Natural killer cell treated with Interleukin-12 subunit alpha and Interleukin-12 subunit beta and Interleukin-15 and Interleukin-18, amount 100 ng/mL, for 72 hours (primary cell): Measurements from ENCODE around the gene PRR7. TPM values are rescaled to one million over a fixed set of nuclear protein-coding genes. Genes with fewer than 3 reads are reported as not detected.

Experiments
- ATAC-seq, 2 donors: fragments of 150-1000 bp; cut with Tn5 transposase in 1 of 2; sonication (Bioruptor Pico), chemical (Tn5 transposase) in 1 of 2; 2 replicates each; pipeline ENCODE4 v1.10.0; 2021
- DNase-seq: peaks from one replicate; pipeline ENCODE4 v3.0.0; 2022; ENCODE audit warnings: low spot score
- H3K27ac Mint-ChIP-seq, 2 donors: 1 replicate in 1 of 2; 2 replicates in 1 of 2; pipeline ENCODE4 v1.8.0; 2022; ENCODE audit warnings: mixed read lengths in 2 of 2, mild to moderate bottlenecking in 1 of 2, moderate library complexity in 1 of 2
- H3K27me3 Mint-ChIP-seq, 2 donors: 1 replicate in 1 of 2; 2 replicates in 1 of 2; pipeline ENCODE4 v1.8.0; 2022; ENCODE audit warnings: mixed read lengths in 2 of 2
- H3K36me3 Mint-ChIP-seq: one replicate; pipeline ENCODE4 v1.8.0; 2022; ENCODE audit warnings: mixed read lengths
- H3K4me1 Mint-ChIP-seq, 2 donors: 1 replicate in 1 of 2; 2 replicates in 1 of 2; pipeline ENCODE4 v1.8.0; 2022; ENCODE audit warnings: low read depth in 2 of 2, mixed read lengths in 2 of 2, mild to moderate bottlenecking in 1 of 2
- H3K4me3 Mint-ChIP-seq: one replicate; pipeline ENCODE4 v1.8.0; 2022; ENCODE audit warnings: mixed read lengths
- H3K9me3 Mint-ChIP-seq: 2 replicates; pipeline ENCODE4 v1.8.0; 2022; ENCODE audit warnings: mixed read lengths
- total RNA-seq, 2 donors: library from RNA; stranded (reverse); gene quantifications; one replicate each; pipeline ENCODE4 v1.2.3, GENCODE V29; 2022

PRR7 gene
- total RNA-seq, 2 donors from 2014 or later, result 0.83 to 2.6 TPM

DNA sequence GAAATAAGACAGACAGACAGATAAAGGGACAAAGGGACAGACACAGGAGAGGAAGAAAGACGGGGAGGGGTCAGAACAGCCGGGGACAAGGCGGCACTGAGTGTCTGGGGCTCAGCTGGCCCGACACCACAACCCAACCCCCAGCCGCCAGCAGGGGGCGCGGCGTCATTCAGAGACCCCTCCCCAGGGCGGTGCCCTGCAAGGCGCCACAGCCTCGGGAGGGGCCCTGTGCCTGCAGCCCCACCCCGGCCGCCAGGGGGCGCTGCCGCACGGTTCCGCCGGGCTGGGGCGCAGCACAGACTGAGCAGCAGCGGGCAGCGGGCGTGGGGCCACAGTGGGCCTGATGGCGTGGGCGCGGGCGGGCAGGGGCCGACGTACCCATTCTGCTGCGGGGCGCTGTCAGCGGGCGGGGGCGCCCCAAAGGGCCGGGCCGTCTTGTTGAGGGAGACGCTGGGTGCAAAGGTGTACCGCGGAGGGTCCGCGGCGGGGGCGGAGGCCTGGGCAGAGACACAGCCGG, 44.9 kb downstream of the PRR7 start:
- no peak overlapping the region for H3K27ac Mint-ChIP-seq
- no peak overlapping the region for H3K4me3 Mint-ChIP-seq
- H3K27me3 Mint-ChIP-seq, result no peaks in the 10 kb centered on the region
- no peaks in the 10 kb centered on the region for H3K36me3 Mint-ChIP-seq
- ATAC-seq (peak in 1 of 2 donors; percentile 45), DNase-seq (no peak)
- no peaks in the 10 kb centered on the region for H3K9me3 Mint-ChIP-seq
- peaks cover 7 to 13% of the 10 kb centered on the region in 2 donors for H3K4me1 Mint-ChIP-seq

DNA sequence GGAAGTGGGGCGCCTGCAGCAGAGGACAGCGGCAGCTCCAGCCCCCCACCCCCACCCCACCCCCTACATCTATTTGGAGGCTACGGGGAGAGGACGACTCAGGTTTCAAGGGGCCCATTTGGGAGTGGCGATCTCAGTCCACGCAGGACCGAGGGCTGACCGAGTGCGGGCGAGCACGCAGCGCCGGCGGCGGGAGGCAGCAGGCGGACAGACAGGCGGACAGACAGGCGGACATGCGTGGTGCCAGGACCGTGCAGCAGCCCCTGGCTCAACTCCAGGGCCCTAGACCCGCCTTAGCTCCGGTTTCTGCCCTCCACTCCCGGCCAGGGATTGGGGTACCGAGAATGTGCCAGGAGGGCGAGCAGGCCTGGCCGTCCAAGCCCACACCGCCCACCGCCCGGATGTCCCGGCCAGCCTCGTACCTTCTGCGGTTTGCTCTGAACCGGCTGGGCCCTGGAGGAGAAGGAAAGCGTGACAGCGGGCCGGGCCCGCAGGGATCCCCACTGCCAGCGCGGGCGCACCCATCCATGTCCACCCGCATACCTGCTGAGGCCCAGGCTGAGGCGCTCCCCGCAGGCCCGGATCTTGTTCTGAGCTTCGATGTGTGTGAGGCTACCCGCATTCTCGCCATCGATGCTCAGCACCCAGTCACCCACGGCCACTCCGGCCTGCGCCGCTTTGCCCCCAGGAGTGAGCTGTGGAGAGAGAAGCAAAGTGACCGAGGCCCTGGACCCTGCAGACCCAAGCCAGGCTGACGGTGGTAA, 45.6 kb downstream of the PRR7 start:
- Mint-ChIP-seq H3K9me3 (no peaks in the 10 kb centered on the region), H3K27me3 (no peaks in the 10 kb centered on the region), H3K27ac (no peak overlapping the region), H3K36me3 (no peaks in the 10 kb centered on the region), H3K4me1 (peaks cover 7 to 13% of the 10 kb centered on the region in 2 donors), H3K4me3 (no peak overlapping the region)
- ATAC-seq (no peak), DNase-seq (no peak)

DNA sequence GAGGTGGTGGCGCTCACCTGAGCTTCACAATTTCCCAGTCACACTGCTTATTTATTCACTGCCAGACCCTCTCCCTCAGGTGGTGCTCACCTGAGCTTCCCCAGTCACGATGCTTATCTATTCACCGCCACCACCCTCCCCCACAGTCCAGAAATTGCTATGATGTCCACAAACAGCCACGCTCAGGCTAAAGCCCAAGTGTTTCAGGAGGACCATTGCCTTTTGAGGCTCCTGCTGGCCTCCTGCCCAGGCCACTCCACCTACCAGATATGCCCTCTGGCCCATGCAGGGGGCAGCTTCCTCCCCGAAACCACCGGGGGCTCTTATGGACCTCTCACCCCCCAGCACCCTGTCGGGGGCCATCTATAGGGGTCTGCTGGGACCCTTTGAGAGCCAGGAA, 46.2 kb downstream of the PRR7 start:
- Mint-ChIP-seq H3K4me1 (peaks cover 10 to 16% of the 10 kb centered on the region in 2 donors), H3K27ac (peak overlapping the region in 1 of 2 donors; percentile 50), H3K36me3 (no peaks in the 10 kb centered on the region), H3K4me3 (no peak overlapping the region), H3K27me3 (no peaks in the 10 kb centered on the region), H3K9me3 (no peaks in the 10 kb centered on the region)
- no peak for DNase-seq
- ATAC-seq, result no peak

DNA sequence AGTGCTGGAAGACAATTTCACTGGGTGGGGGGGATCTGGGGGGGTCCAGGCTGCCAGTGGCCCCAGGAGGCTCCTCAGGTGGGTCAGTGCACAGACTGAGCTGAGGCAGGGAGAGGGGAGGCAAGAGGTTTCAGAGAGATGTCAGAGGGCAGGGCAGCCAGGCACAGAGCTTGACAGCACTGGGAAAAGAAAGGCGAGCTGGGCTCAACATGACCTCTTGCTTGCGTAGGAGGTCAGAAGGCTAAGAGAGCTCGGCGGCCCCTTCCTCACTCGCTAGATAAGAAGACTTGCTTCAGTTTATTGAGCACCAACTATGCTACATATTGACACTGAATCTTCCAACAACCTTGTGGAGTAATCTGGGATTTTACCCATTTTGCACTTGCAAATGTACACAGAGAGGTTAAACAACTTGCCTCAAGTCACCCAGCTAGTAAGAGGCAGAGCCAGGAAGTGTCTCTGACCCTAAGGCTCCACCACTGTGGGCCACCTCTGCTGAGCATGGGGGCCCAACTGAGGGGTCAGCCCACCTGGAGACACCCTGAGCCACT, 47.3 kb downstream of the PRR7 start:
- Mint-ChIP-seq H3K4me3 (peak overlapping the region; percentile 47), H3K4me1 (peaks cover 20 to 25% of the 10 kb centered on the region in 2 donors)
- no peak for DNase-seq

DNA sequence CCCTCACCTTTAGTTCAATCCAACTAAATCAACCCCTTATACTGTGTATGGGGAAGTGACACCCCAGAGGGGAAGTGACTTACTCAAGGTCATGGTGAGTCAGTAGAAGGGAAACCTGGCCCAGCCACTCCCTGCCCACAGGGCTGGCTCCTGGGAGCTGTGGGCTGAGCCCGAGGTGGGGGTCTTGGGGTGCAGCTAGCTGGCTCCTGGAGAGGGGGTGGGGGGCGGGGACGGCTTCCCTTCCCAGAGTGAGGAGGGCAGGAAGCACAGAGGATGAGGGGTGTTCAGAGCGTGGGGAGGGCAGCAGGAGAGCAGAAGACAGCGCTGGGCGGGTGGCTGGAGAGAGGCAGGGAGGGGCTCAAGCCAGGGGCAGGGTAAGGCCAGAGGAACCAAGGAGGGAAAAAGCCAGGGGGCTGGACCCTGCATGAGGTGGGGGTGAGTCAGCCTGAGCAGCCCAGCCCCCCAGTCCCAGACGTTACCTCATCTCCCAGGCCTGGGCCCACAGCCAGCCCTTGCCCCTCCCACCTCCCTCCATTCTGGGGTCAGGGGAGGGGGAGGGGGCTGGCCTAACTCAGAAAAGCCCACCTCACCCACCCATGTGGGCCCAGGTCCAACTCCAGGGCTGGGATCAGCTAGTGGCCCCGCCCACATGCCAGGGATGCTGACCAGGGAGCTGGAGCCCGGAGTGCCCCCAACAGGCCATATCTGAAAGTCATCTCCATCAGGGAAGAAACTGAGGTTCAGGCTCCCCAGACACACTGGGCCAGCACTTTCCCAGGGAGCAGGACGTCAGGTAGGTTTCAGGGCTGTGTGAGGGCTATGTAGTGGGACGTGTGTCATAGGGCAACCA, 48.0 kb downstream of the PRR7 start:
- no peak for DNase-seq
- H3K36me3 Mint-ChIP-seq, result no peaks in the 10 kb centered on the region
- H3K4me1 Mint-ChIP-seq, result peaks cover 21 to 26% of the 10 kb centered on the region in 2 donors

More for the DNA sequence above, 47.3 kb downstream of the PRR7 start:
- Mint-ChIP-seq H3K36me3 (no peaks in the 10 kb centered on the region), H3K27ac (peak overlapping the region; percentile 55 to 85), H3K9me3 (no peaks in the 10 kb centered on the region), H3K27me3 (peaks cover 6 to 7% of the 10 kb centered on the region in 2 donors)
- no peak for ATAC-seq

DNA sequence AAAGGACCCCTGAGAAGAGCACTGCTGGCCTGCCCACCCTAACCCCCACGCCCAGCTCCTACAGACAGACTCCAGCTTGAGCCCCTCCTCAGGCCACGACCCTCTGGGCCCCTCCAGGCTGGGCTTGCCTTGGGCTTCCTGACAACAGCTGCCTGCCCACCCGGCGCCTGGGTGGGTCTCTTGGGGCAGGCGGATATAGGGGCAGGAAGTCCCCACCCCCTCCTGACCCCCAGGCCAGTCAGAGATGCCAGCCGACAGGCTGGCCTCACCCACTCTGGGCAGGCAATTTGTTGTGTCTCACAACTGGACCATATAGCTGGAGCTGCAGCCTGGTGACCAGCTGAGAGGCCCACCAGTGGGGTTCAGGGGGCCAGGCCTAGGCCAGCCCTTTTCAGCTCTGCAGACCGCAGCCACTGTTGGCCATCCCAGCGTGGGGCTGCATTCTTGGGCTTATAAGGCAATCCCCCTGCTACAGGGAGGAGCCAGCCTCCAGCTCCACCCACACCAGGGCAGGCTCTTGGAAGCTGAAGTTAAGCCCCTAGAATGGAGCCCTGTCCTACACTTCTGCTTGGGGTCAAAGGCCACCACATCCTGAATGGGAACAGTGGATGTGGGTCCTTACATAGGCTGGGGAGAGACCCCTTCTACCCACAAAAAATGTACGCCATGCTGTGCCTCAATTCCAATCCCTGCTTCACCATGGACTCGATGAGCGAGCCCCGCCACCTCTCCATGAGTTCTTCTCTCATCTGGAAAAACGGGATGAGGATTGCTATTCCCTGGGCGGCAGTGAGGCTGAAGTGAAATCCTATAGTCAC, 48.8 kb downstream of the PRR7 start:
- DNase-seq, result no peak
- no peak overlapping the region for H3K27ac Mint-ChIP-seq
- peaks cover 21 to 26% of the 10 kb centered on the region in 2 donors for H3K4me1 Mint-ChIP-seq

More for the DNA sequence above, 48.0 kb downstream of the PRR7 start:
- H3K27me3 Mint-ChIP-seq, result peaks cover 8% of the 10 kb centered on the region in 2 donors
- ATAC-seq, result peak in 1 of 2 donors; percentile 52
- H3K4me3 Mint-ChIP-seq, result peak overlapping the region; percentile 47
- H3K9me3 Mint-ChIP-seq, result no peaks in the 10 kb centered on the region
- peak overlapping the region; percentile 55 to 85 for H3K27ac Mint-ChIP-seq

DNA sequence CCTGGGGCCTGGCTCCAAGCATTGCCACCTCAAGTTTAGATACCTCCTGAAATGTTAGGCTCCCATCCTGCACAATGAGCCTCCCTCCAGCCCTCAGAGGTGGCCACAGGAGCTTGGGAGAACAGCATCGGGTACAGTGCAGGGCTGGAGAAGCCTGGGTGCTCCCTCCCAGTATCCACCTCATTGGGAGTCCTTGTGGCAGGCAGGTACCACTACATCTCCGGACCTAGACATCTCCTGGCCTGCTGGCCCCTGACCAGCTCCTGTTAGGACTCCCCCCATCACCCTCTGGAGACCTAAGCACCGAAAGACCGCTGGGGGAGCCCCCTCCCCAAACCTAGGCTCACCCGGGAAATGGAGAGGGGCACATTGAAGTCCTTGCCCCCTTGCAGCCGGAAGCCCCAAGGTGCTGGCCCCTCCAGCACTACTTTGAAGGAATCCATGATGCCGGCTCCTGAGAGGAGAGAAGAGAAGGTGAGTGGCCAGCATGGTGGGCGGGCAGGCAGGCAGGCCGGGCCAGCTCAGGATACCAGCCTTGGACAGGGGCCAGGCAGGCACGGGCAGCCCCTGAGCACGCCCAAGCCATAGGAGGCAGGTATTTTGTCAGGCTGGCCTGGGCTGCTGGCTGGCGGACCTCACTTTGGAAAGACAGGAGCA, 49.6 kb downstream of the PRR7 start:
- Mint-ChIP-seq H3K27me3 (peaks cover 8 to 10% of the 10 kb centered on the region in 2 donors), H3K27ac (no peak overlapping the region), H3K9me3 (no peaks in the 10 kb centered on the region), H3K36me3 (no peaks in the 10 kb centered on the region), H3K4me3 (peak overlapping the region; percentile 62), H3K4me1 (peaks cover 27 to 28% of the 10 kb centered on the region in 2 donors)
- ATAC-seq, result no peak
- no peak for DNase-seq

More for the DNA sequence above, 48.8 kb downstream of the PRR7 start:
- Mint-ChIP-seq H3K9me3 (no peaks in the 10 kb centered on the region), H3K36me3 (no peaks in the 10 kb centered on the region), H3K27me3 (peaks cover 8 to 10% of the 10 kb centered on the region in 2 donors), H3K4me3 (peak overlapping the region; percentile 62)
- no peak for ATAC-seq

DNA sequence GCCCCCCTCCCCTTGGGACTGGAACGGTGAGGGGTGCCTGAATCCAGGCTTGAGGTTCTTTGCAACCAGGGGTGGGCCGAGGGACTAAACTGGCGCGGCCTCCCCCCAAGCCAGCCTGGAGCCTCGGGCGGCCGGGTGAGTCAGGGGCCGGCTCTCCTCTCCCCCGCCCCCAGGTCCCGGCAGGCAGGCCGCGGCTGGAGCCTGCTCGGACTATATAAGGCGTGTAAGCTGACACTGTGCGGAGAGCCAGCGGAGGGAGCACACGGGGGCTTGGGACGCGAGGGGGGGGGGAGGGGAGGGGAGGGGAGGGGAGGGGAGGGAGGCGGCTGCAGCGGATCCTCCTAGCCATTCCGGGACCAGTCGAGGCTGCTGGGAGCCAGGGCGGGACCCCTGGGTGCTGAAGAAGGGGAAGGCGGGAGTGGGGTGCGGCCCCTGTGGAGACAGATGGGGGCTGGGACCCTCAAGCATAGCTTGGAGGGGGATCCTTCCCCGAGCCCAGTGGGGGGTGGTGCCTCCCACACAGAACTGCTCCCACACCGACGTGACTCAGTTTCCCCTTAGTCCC, 50.2 kb downstream of the PRR7 start:
- DNase-seq, result no peak
- peaks cover 28% of the 10 kb centered on the region in 2 donors for H3K4me1 Mint-ChIP-seq
- no peaks in the 10 kb centered on the region for H3K36me3 Mint-ChIP-seq
- H3K4me3 Mint-ChIP-seq, result peak overlapping the region; percentile 84
- H3K27me3 Mint-ChIP-seq, result peaks cover 8 to 10% of the 10 kb centered on the region in 2 donors
- no peaks in the 10 kb centered on the region for H3K9me3 Mint-ChIP-seq
- H3K27ac Mint-ChIP-seq, result no peak overlapping the region
- no peak for ATAC-seq

DNA sequence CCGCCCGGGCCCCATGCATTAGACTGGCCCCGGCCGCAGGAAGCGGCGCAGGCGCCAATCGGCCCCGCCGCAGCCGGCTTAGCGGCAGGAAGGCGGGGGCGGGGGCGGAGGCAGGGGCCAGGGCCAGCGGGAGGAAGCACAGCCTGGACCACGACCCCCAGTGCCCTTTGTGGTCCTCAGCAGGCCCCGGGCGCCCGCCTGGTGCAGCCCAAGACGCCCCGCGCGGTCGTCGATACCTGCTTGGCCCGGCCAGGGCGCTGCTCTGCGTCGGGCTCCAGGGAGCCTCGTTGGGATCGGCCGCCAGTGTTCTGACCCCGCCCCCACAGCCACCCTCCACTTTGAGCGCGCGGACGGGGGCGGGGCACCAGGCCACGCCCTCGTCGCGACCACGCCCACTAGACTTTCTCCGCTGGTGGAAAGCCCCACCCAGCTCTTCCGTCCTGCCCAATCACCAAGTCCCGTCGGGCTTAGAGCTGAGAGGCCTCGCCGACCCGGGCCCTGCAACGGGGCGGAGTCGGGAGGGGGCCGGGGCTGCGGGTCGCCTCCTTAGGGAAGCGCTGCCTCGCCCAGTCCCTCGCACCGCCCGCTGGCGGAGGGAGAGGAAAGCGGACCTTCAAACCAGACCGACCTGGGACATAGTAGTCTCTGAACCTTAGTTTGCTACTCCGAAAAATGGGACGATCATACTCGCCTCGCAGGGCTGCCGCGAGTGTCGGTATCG, 50.8 kb downstream of the PRR7 start, which contains the start of gene PDLIM7:
PDLIM7 (minus strand) TSS at position 313 of the 721 bp plus-strand sequence. CDS start 1,092 bp downstream, outside the sequence.
- DNase-seq (peak; percentile 95), ATAC-seq (peak; percentile 92 to 95)
- Mint-ChIP-seq H3K27me3 (peaks cover 8 to 10% of the 10 kb centered on the region in 2 donors), H3K36me3 (no peaks in the 10 kb centered on the region), H3K27ac (peak within 1 kb of the TSS; percentile 25 to 74), H3K4me3 (peak within 1 kb of the TSS; percentile 84), H3K4me1 (peaks cover 28 to 34% of the 10 kb centered on the region in 2 donors), H3K9me3 (no peaks in the 10 kb centered on the region)

DNA sequence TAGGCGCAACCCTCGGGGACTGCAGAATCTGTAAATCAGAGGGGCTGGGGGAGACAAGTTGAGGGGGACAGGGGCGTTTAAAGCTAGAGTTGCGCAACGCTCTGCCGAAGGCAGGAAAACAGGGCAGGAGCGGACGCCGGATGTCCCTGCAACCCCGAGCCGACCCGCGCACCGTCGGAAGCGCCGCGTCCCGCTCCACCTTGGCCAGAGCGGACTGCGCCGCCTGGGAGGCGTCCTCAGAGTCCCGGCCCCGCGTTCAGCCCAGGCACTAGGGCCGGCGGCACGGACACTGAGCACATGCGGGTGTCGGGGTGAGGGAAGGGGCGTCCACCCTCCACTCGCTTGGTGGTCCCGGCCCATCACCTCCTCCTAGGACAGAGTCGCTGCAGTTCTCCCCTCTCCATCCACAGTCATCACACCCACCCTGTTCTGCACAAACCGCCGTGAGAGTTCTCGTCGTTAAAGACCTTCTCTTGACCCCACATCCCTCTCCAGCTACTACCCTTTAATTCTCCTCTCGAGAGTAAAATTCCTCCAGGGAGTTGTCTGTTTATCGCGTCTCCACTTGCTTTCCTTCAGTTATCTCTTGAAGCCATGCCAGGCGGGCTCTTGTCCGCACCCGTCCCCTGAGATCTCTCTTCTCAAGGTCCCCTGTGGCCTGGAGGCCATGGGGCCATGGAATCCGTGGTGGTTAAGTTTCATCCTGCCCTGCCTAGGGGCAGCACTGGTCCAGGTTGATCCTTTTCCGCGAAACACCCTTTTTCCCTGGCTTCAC, 51.6 kb downstream of the PRR7 start:
- DNase-seq, result no peak
- no peaks in the 10 kb centered on the region for H3K9me3 Mint-ChIP-seq
- H3K4me3 Mint-ChIP-seq, result peak overlapping the region; percentile 84
- peaks cover 23 to 29% of the 10 kb centered on the region in 2 donors for H3K4me1 Mint-ChIP-seq
- peaks cover 8 to 10% of the 10 kb centered on the region in 2 donors for H3K27me3 Mint-ChIP-seq
- H3K27ac Mint-ChIP-seq, result peak overlapping the region; percentile 25 to 74
- ATAC-seq, result peak; percentile 13 to 34
- H3K36me3 Mint-ChIP-seq, result no peaks in the 10 kb centered on the region

DNA sequence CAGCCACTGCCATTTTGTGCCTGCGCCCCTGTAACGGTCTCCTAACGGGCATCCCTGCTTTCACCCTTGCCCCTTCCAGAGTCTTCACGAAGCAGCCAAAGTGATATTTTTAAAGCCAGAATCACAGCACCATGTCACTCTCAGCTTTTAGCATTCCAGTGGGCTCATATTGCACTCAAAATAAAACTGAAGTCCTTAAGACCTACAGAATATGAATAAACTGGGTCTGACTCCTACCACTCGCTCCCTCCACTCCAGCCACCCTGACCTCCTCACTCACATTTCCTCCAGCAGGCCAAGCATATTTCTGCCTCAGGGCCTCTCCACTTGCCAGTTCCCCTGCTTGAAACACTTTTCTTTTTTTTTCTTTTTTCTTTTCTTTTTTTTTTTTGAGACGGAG, 53.2 kb downstream of the PRR7 start:
- Mint-ChIP-seq H3K4me3 (peak overlapping the region; percentile 59), H3K27me3 (peaks cover 8 to 10% of the 10 kb centered on the region in 2 donors), H3K27ac (no peak overlapping the region), H3K36me3 (no peaks in the 10 kb centered on the region), H3K9me3 (no peaks in the 10 kb centered on the region), H3K4me1 (peaks cover 15 to 27% of the 10 kb centered on the region in 2 donors)
- ATAC-seq (no peak), DNase-seq (no peak)
